Measurements from ENCODE around the gene SLC29A3. TPM values are rescaled to one million over a fixed set of nuclear protein-coding genes. Genes with fewer than 3 reads are reported as not detected.

The SLC29A3 gene
- total and polyA plus RNA-seq, 2 experiments from 2014 or later: 10.3 to 12.3 TPM

GRCh38 chr10:71312220-71312619 is 6.8 kb upstream of the SLC29A3 start:
- Histone ChIP-seq H2AFZ (no peak overlapping the region), H4K20me1 (replicated peaks; ENCODE audit: insufficient read depth) (no peaks in the 10 kb centered on the region), H3K79me2 (replicated peaks; ENCODE audit: insufficient read depth) (no peaks in the 10 kb centered on the region), H3F3A (replicated peaks; ENCODE audit: low read depth) (no peaks in the 10 kb centered on the region), H3K27ac (ENCODE audit: low read depth) (no peak overlapping the region), H3K4me3 (no peak overlapping the region), H3K9me2 (ENCODE audit: insufficient read depth) (no peaks in the 10 kb centered on the region), H3K4me2 (no peak overlapping the region), H3K4me1 (ENCODE audit: insufficient read depth) (no peaks in the 10 kb centered on the region), H3K27me3 (ENCODE audit: insufficient read depth) (no peaks in the 10 kb centered on the region), H3K36me3 (ENCODE audit: insufficient read depth) (no peaks in the 10 kb centered on the region)
- ATAC-seq (no peak), DNase-seq (ENCODE audit: low spot score) (no peak)
- TF ChIP-seq ETS1 (IDR thresholded peaks at IDR 0.05) (no peak), CTCF (conservative IDR thresholded peaks at IDR 0.05; ENCODE audit: low read depth in 2 of 2) (no peak), REST (IDR thresholded peaks at IDR 0.05; ENCODE audit: unreplicated experiment) (no peak), ZNF114 (CRISPR knock-in tag; IDR thresholded peaks at IDR 0.05) (no peak), EZH2phosphoT487 (IDR thresholded peaks at IDR 0.05; ENCODE audit: unreplicated experiment) (no peak), EZH2 (IDR thresholded peaks at IDR 0.05; ENCODE audit: low read depth, unreplicated experiment) (no peak), ZNF331 (CRISPR knock-in tag; IDR thresholded peaks at IDR 0.05; ENCODE audit: low read depth) (no peak), STAT1 (IDR thresholded peaks at IDR 0.05; ENCODE audit: unreplicated experiment) (no peak), ZNF462 (CRISPR knock-in tag; IDR thresholded peaks at IDR 0.05) (no peak), JUNB (IDR thresholded peaks at IDR 0.05; ENCODE audit: unreplicated experiment) (no peak), POLR2AphosphoS5 (IDR thresholded peaks at IDR 0.05; ENCODE audit: low read depth) (no peak), NANOG (IDR thresholded peaks at IDR 0.05; ENCODE audit: borderline replicate concordance) (no peak), CREB1 (CRISPR knock-in tag; IDR thresholded peaks at IDR 0.05; ENCODE audit: low read depth) (no peak)
- no peak overlapping the region for H3K27ac Mint-ChIP-seq
- peaks cover 3% of the 10 kb centered on the region for H3K27me3 Mint-ChIP-seq (ENCODE audit: insufficient read depth, low read depth, poor library complexity)
- H3K4me1 Mint-ChIP-seq: peaks cover 17% of the 10 kb centered on the region; the same call in 2 of the 3 replicates
- H3K4me3 Mint-ChIP-seq: no peak overlapping the region
- H3K9me3 Mint-ChIP-seq: no peaks in the 10 kb centered on the region
- H3K36me3 Mint-ChIP-seq (ENCODE audit: low read depth): no peaks in the 10 kb centered on the region

All from GM23338 (cell line).